Body of pancreas (tissue), 4 donors: ENCODE measurements around the gene RBM4B. TPM values are rescaled to one million over a fixed set of nuclear protein-coding genes. Genes with fewer than 3 reads are reported as not detected.
"Not testable (repeated sequence)": the region's sequence is repeated elsewhere in the genome, so short reads cannot be mapped to it uniquely, and the experiment has no call there.

Experiments used
- ATAC-seq: fragments of 150-250 bp; one replicate; pipeline ENCODE4 v1.9.1; 2016
- DNase-seq, 4 donors: peaks; one replicate each; pipeline ENCODE4 v3.0.0-alpha.2; 2019
- H3K27ac ChIP-seq, 4 donors: fragments of 200-600 bp; sonication (generic); 1 replicate in 3 of 4; 2 replicates in 1 of 4; pipeline versions ENCODE4 v1.5.1 to v1.6.1; 2016 to 2019; ENCODE audit warnings: mild to moderate bottlenecking in 1 of 4, mixed read lengths in 1 of 4, moderate library complexity in 1 of 4
- H3K27me3 ChIP-seq, 2 donors: fragments of 200-600 bp; sonication (generic); one replicate each; pipeline ENCODE4 v1.6.0; 2016; ENCODE audit warnings: mild to moderate bottlenecking in 1 of 2
- H3K36me3 ChIP-seq, 2 donors: fragments of 200-600 bp; sonication (generic); replicated peaks in 1 of 2; 2 replicates each; pipeline ENCODE4 v1.5.1; 2016; ENCODE audit warnings: low read depth in 2 of 2; ENCODE audit not compliant: insufficient read depth in 1 of 2
- H3K4me1 ChIP-seq: fragments of 200-600 bp; sonication (generic); one replicate; pipeline ENCODE4 v1.6.0; 2016
- H3K4me3 ChIP-seq, 2 donors: fragments of 200-600 bp; sonication (generic); 1 replicate in 1 of 2; 2 replicates in 1 of 2; pipeline ENCODE4 v1.5.1; 2016 to 2019
- H3K9me3 ChIP-seq, 3 donors: fragments of 200-600 bp; sonication (generic); 1 replicate in 2 of 3; 2 replicates in 1 of 3; pipeline ENCODE4 v1.5.1; 2016
- CTCF ChIP-seq, 7 experiments: fragments of 450-650 bp in 4 of 7; fragments of 200-600 bp in 3 of 7; sonication (generic) in 3 of 7; IDR thresholded peaks; one replicate each; pipeline ENCODE4 v1.5.1; 2016 to 2019; ENCODE audit warnings: antibody characterized with exemption in 7 of 7
- POLR2A ChIP-seq, 3 donors: fragments of 450-650 bp; IDR thresholded peaks; one replicate each; pipeline ENCODE4 v1.6.1; 2016; ENCODE audit warnings: antibody characterized with exemption in 3 of 3, mild to moderate bottlenecking in 2 of 3
- WGBS, 2 donors: methylation state at CpG; one replicate each; pipeline ENCODE4 v1.1.5; 2017; 5-methylcytosine and 5-hydroxymethylcytosine counted together
- intact Hi-C: fragments of 100-400 bp; cut with DNase I; formaldehyde crosslinking; loops from one replicate; pipeline ENCODE4 v1.15.1; 2023
- total RNA-seq, 2 donors: library from RNA; depleted of rRNA; stranded (reverse); fragments of >200 nt; gene quantifications; one replicate each; pipeline ENCODE4 v1.1.0, GENCODE V29; 2016

Gene RBM4B
- 10 to 100 TPM; 13.2 to 22.6 TPM for total RNA-seq

- H3K9me3 ChIP-seq = no peaks in the 10 kb centered on the region
- H3K27me3 ChIP-seq = no peaks in the 10 kb centered on the region
- peak within 1 kb of the TSS; percentile 87 to 95 (median 92) for H3K27ac ChIP-seq
- H3K36me3 ChIP-seq = no peaks in the 10 kb centered on the region
- peaks cover 34% of the 10 kb centered on the region for H3K4me1 ChIP-seq
- WGBS, 2 donors = 1% methylated on average over 17 to 50 of the region's 61 CpGs
- no peak for TF ChIP-seq CTCF (IDR thresholded peaks at IDR 0.05)
- TF ChIP-seq POLR2A (IDR thresholded peaks at IDR 0.05) = peak; percentile 63 to 88 (median 84)
- DNase-seq (peak; percentile 95 to 97 (median 96)), ATAC-seq (peak; percentile 95)
- H3K4me3 ChIP-seq = peak within 1 kb of the TSS; percentile 58 to 63
- intact Hi-C loops = no loop called here
Observed at GRCh38 chr11:66677599-66678375, at the start of gene RBM4B. TSS of gene RBM4B (minus strand) at chr11:66677887. CDS start at chr11:66677079, 808 bp downstream.

- DNase-seq (no peak), ATAC-seq (no peak)
- no peaks in the 10 kb centered on the region for H3K36me3 ChIP-seq
- H3K4me3 ChIP-seq = no peak overlapping the region
- H3K27ac ChIP-seq = no peak overlapping the region
- TF ChIP-seq CTCF (IDR thresholded peaks at IDR 0.05) (no peak), POLR2A (IDR thresholded peaks at IDR 0.05) (no peak)
- no peaks in the 10 kb centered on the region for H3K27me3 ChIP-seq
- WGBS, 2 donors = 51 to 61% methylated on average over 10 of the region's 10 CpGs
- H3K9me3 ChIP-seq = no peaks in the 10 kb centered on the region
- intact Hi-C loops = no loop called here
- peaks cover 25% of the 10 kb centered on the region for H3K4me1 ChIP-seq
Observed at GRCh38 chr11:66725647-66726046, 48.0 kb upstream of the RBM4B start.

GRCh38 chr11:66725114-66725513 is 47.4 kb upstream of the RBM4B start:
- no peak for TF ChIP-seq CTCF (IDR thresholded peaks at IDR 0.05)
- no peak for TF ChIP-seq POLR2A (IDR thresholded peaks at IDR 0.05)
- ATAC-seq (no peak), DNase-seq (no peak)
- intact Hi-C loops = no loop called here
- Histone ChIP-seq H3K27ac (no peak overlapping the region), H3K4me1 (peaks cover 31% of the 10 kb centered on the region), H3K27me3 (no peaks in the 10 kb centered on the region), H3K36me3 (no peaks in the 10 kb centered on the region), H3K9me3 (no peaks in the 10 kb centered on the region), H3K4me3 (no peak overlapping the region)
- WGBS, 2 donors = 100% methylated on average over 1 of the region's 1 CpG

- ATAC-seq, H3K36me3 ChIP-seq, intact Hi-C loops, H3K27me3 ChIP-seq, H3K27ac ChIP-seq, DNase-seq, H3K4me3 ChIP-seq, H3K9me3 ChIP-seq: not testable (repeated sequence)
- WGBS, 2 donors = 81 to 88% methylated on average over 5 of the region's 5 CpGs
- H3K4me1 ChIP-seq = peaks cover 40% of the 10 kb centered on the region
Observed at GRCh38 chr11:66724167-66724566, 46.5 kb upstream of the RBM4B start.

- Histone ChIP-seq H3K4me3 (no peak overlapping the region), H3K9me3 (no peaks in the 10 kb centered on the region), H3K36me3 (no peaks in the 10 kb centered on the region), H3K27ac (no peak overlapping the region), H3K4me1 (peaks cover 42% of the 10 kb centered on the region), H3K27me3 (no peaks in the 10 kb centered on the region)
- ATAC-seq (no peak), DNase-seq (no peak)
- intact Hi-C loops = no loop called here
- WGBS, 2 donors = 87 to 97% methylated on average over 5 of the region's 5 CpGs
- no peak for TF ChIP-seq CTCF (IDR thresholded peaks at IDR 0.05)
- TF ChIP-seq POLR2A (IDR thresholded peaks at IDR 0.05) = no peak
Observed at GRCh38 chr11:66723693-66724092, 46.0 kb upstream of the RBM4B start.
